ENCODE measurements around the gene GPR137.

GPR137 gene

GRCh38 chr11:64283092-64283491, 2.6 kb upstream of the GPR137 start:
- peak overlapping the region; percentile 89 for H3K4me3 ChIP-seq (ENCODE audit: low read length)
- TF ChIP-seq, protein P1, sequence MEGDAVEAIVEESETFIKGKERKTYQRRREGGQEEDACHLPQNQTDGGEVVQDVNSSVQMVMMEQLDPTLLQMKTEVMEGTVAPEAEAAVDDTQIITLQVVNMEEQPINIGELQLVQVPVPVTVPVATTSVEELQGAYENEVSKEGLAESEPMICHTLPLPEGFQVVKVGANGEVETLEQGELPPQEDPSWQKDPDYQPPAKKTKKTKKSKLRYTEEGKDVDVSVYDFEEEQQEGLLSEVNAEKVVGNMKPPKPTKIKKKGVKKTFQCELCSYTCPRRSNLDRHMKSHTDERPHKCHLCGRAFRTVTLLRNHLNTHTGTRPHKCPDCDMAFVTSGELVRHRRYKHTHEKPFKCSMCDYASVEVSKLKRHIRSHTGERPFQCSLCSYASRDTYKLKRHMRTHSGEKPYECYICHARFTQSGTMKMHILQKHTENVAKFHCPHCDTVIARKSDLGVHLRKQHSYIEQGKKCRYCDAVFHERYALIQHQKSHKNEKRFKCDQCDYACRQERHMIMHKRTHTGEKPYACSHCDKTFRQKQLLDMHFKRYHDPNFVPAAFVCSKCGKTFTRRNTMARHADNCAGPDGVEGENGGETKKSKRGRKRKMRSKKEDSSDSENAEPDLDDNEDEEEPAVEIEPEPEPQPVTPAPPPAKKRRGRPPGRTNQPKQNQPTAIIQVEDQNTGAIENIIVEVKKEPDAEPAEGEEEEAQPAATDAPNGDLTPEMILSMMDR (conservative IDR thresholded peaks at IDR 0.05; ENCODE audit: low read length) = no peak
- DNase-seq (ENCODE audit: low read depth) = no peak

DNA sequence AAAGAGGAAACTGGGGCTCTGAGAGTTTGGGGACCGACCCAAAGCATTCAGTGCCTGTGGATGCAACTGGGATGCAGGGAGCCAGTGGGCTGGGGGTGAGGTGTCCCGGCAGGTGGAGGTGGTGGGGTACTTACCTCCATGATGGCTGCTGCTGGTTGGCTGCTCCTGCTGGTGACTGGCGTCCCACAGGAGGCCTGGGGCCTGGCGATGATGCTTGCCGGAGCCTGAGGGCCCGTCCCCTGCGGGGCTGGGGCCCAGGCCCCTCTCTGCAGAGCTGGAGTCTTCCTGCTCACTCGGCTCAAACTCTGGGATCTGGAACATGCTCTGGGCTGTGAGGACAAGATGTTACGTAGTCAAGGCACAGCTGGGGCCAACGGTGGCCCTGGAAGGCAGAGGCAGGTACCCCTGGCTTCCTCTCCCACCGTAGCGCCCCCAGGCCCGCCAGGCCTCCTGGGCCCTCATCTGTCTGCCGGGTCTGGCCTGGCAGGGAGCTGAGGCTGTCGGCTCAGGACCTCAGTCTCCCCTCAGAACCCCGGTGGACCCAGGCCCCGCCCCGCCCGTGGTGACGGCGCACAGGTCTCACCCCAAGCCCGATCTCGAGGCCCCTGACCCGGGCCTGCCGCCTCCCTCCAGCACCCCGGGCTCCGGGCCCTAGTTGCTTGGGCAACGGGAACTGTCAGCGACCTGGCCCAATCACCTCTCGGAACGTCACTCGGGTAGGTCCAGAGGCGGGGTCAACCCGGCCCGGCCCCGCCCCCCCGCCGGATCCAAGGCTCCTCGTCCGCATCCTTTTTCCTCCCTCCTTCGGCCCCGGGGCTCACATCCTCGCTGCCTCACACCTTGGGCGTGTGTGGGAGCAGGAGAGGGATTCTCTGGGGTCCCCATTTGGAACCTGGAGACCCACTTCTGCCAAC, 1.3 kb upstream of the GPR137 start, which contains the start of gene BAD:
BAD (minus strand) TSS at position 618 of the 914 bp plus-strand sequence; CDS start at position 321, 297 bp downstream.
- peak; percentile 88 for DNase-seq (ENCODE audit: low read depth)
- TF ChIP-seq, protein P1 (conservative IDR thresholded peaks at IDR 0.05; ENCODE audit: low read length) = no peak
- H3K4me3 ChIP-seq (ENCODE audit: low read length) = peak within 1 kb of the TSS; percentile 89

DNA sequence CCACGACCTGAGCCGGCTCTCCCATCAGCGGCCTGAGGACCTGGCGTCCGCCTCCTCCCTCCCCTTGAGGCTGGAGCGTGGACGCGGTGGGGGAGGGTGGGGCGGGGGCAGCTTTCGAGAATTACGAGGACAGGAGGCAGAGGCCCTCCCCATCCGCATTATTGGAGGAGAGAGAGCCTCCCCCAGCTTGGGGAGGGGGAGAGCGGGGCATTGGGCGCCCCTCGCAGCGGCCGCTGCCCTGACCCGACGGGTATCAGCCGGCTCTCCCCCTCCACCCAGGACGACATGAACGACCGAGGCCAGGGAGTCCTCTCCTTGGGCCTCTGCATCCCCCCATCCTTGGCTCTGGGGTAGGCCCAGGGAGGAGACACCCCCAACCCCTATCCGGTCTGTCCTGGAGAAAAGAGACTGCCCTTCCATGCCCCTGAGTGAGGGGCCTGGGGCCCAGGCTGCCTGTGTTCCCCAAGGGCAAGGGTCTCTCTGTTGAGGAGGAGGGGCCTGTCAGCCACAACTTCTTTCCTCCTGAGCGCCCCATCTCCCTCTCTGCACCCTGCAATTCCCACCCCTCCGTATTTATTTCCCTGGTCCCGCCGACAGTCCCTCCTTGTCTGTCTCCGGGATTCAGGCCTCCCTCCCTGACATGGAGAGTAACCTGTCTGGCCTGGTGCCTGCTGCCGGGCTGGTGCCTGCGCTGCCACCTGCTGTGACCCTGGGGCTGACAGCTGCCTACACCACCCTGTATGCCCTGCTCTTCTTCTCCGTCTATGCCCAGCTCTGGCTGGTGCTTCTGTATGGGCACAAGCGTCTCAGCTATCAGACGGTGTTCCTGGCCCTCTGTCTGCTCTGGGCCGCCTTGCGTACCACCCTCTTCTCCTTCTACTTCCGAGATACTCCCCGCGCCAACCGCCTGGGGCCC, 495 bp downstream of the GPR137 start:
- no peak for DNase-seq (ENCODE audit: low read depth)
- H3K4me3 ChIP-seq (ENCODE audit: low read length) = peak overlapping the region; percentile 70
- TF ChIP-seq, protein P1 (conservative IDR thresholded peaks at IDR 0.05; ENCODE audit: low read length) = no peak

- TF ChIP-seq, protein P1 (conservative IDR thresholded peaks at IDR 0.05; ENCODE audit: low read length) = no peak
- H3K4me3 ChIP-seq (ENCODE audit: low read length) = peak overlapping the region; percentile 70
- DNase-seq (ENCODE audit: low read depth) = no peak
Observed at GRCh38 chr11:64286801-64287159, 1.1 kb downstream of the GPR137 start.

GRCh38 chr11:64287676-64288352, 2.2 kb downstream of the GPR137 start:
- no peak for DNase-seq (ENCODE audit: low read depth)
- no peak overlapping the region for H3K4me3 ChIP-seq (ENCODE audit: low read length)
- TF ChIP-seq, protein P1 (conservative IDR thresholded peaks at IDR 0.05; ENCODE audit: low read length) = no peak

- DNase-seq (ENCODE audit: low read depth) = no peak
- TF ChIP-seq, protein P1 (conservative IDR thresholded peaks at IDR 0.05; ENCODE audit: low read length) = no peak
- H3K4me3 ChIP-seq (ENCODE audit: low read length) = no peak overlapping the region
Observed at GRCh38 chr11:64288353-64288750, 2.7 kb downstream of the GPR137 start.

All from AG10803 (cell line).